ENCODE data around the gene CEP128. TPM values are rescaled to one million over a fixed set of nuclear protein-coding genes. Genes with fewer than 3 reads are reported as not detected.

CEP128 gene
- total RNA-seq, 2 experiments from 2014 or later, result 71.9 to 137 TPM

DNA sequence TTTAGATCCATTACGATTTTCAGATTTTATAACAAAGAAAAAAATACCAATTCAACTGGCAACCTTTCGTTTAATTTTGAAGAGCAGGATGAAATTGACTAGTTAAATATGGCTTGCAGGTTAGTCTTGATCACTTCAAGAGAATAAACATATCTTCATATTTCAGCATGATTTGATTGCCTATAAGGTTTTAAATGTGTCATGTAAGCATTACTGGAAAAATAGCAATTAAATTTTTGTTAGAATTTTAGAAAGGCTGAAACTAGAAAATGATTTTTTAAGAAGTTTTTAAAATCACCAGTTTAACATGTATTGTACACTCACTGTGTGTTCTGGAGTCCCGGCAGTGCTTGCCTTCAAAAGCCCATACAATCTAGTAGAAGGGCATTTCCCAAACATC lies 420.1 kb downstream of the CEP128 start:
- H3K27ac ChIP-seq (ENCODE audit: low read depth, low read length, poor library complexity, severe bottlenecking), result no peak overlapping the region
- H3K4me3 ChIP-seq (ENCODE audit: low read depth, low read length, poor library complexity, severe bottlenecking), result no peak overlapping the region
- ChIA-PET CTCF (ENCODE audit: unreplicated experiment) (no interaction called here), POLR2A (interaction anchor here (0.9 kb wide), 1 partner anchor 30 kb away, joined by 3 read pairs; no protein-coding TSS in a partner anchor)
- H2AFZ ChIP-seq (ENCODE audit: low read length), result no peak overlapping the region
- no peaks in the 10 kb centered on the region for H3K9me2 ChIP-seq (ENCODE audit: insufficient read depth, low read length)
- H4K20me1 ChIP-seq (ENCODE audit: insufficient read depth, low read length), result no peaks in the 10 kb centered on the region
- peaks cover 54% of the 10 kb centered on the region for H3K36me3 ChIP-seq (ENCODE audit: insufficient read depth, low read length)
- no peak overlapping the region for H3K4me2 ChIP-seq (ENCODE audit: low read length)
- no peaks in the 10 kb centered on the region for H3K9me3 ChIP-seq (ENCODE audit: low read length)
- BruUV-seq (replicated peaks), result no TSS peak
- no peaks in the 10 kb centered on the region for H3K79me2 ChIP-seq (ENCODE audit: insufficient read depth, low read depth, low read length)
- no peak for DNase-seq (ENCODE audit: low spot score)
- no peaks in the 10 kb centered on the region for H3K4me1 ChIP-seq (ENCODE audit: insufficient read depth, low read length, poor library complexity, severe bottlenecking)
- intact Hi-C loops (cut with micrococcal nuclease; ENCODE audit: unreplicated experiment), result no loop called here
- no peak for TF ChIP-seq EZH2phosphoT487 (IDR thresholded peaks at IDR 0.05; ENCODE audit: borderline replicate concordance, low read depth, low read length)
- TF ChIP-seq, protein P1, sequence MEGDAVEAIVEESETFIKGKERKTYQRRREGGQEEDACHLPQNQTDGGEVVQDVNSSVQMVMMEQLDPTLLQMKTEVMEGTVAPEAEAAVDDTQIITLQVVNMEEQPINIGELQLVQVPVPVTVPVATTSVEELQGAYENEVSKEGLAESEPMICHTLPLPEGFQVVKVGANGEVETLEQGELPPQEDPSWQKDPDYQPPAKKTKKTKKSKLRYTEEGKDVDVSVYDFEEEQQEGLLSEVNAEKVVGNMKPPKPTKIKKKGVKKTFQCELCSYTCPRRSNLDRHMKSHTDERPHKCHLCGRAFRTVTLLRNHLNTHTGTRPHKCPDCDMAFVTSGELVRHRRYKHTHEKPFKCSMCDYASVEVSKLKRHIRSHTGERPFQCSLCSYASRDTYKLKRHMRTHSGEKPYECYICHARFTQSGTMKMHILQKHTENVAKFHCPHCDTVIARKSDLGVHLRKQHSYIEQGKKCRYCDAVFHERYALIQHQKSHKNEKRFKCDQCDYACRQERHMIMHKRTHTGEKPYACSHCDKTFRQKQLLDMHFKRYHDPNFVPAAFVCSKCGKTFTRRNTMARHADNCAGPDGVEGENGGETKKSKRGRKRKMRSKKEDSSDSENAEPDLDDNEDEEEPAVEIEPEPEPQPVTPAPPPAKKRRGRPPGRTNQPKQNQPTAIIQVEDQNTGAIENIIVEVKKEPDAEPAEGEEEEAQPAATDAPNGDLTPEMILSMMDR (conservative IDR thresholded peaks at IDR 0.05; ENCODE audit: low read length), result no peak

DNA sequence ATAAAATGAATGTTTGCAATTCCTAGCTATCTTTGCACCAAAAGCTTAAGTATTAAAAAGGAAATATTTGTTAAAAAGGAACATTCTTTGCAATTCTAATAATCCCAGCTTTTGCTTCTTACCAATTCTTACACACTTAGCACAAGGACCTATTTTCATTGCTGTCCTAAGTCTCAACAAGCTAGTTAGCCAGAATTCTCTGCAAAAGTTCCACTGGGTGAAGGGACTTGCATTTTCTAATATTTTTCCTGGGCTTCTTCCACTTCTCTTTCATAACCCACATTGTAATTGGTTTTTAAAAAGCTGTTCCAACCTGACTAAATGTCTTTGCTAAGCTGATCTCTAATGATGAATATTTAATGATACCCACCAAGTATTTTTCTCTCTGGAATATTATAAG lies 422.5 kb downstream of the CEP128 start:
- Histone ChIP-seq H3K4me3 (ENCODE audit: low read depth, low read length, poor library complexity, severe bottlenecking) (no peak overlapping the region), H4K20me1 (ENCODE audit: insufficient read depth, low read length) (no peaks in the 10 kb centered on the region), H3K9me2 (ENCODE audit: insufficient read depth, low read length) (no peaks in the 10 kb centered on the region), H2AFZ (ENCODE audit: low read length) (no peak overlapping the region), H3K36me3 (ENCODE audit: insufficient read depth, low read length) (peaks cover 47% of the 10 kb centered on the region), H3K4me2 (ENCODE audit: low read length) (no peak overlapping the region), H3K27ac (ENCODE audit: low read depth, low read length, poor library complexity, severe bottlenecking) (no peak overlapping the region), H3K4me1 (ENCODE audit: insufficient read depth, low read length, poor library complexity, severe bottlenecking) (no peaks in the 10 kb centered on the region), H3K79me2 (ENCODE audit: insufficient read depth, low read depth, low read length) (no peaks in the 10 kb centered on the region), H3K9me3 (ENCODE audit: low read length) (no peaks in the 10 kb centered on the region)
- ChIA-PET POLR2A (interaction anchor here (0.7 to 1.0 kb wide), 2 partner anchors 15 to 30 kb away, joined by 3 to 4 read pairs; no protein-coding TSS in a partner anchor), CTCF (ENCODE audit: unreplicated experiment) (no interaction called here)
- DNase-seq (ENCODE audit: low spot score), result no peak
- no TSS peak for BruUV-seq (replicated peaks)
- TF ChIP-seq, protein P1 (conservative IDR thresholded peaks at IDR 0.05; ENCODE audit: low read length), result no peak
- TF ChIP-seq EZH2phosphoT487 (IDR thresholded peaks at IDR 0.05; ENCODE audit: borderline replicate concordance, low read depth, low read length), result no peak
- intact Hi-C loops (cut with micrococcal nuclease; ENCODE audit: unreplicated experiment), result no loop called here

DNA sequence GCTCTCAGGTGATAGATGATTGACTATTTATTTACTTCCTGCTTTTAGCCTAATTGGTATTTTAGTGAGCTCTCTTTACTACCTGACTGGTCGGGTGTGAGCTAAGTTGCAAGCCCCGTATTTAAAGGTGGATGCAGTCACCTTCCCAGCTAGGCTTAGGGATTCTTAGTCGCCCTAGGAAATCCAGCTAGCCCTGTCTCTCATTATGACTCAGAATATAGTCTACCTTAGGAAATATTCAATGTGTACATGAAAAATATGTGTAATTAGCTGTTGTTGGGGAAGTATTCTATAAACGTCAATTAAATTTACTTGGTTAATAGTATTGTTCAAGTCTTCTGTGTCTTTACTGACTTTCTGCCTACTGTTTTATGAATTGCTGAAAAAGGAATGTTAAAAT lies 423.4 kb downstream of the CEP128 start:
- H3K79me2 ChIP-seq (ENCODE audit: insufficient read depth, low read depth, low read length), result no peaks in the 10 kb centered on the region
- no peak overlapping the region for H3K27ac ChIP-seq (ENCODE audit: low read depth, low read length, poor library complexity, severe bottlenecking)
- DNase-seq (ENCODE audit: low spot score), result no peak
- TF ChIP-seq, protein P1 (conservative IDR thresholded peaks at IDR 0.05; ENCODE audit: low read length), result no peak
- H3K9me3 ChIP-seq (ENCODE audit: low read length), result no peaks in the 10 kb centered on the region
- H3K36me3 ChIP-seq (ENCODE audit: insufficient read depth, low read length), result peaks cover 39% of the 10 kb centered on the region
- ChIA-PET POLR2A (interaction anchor here (0.7 to 1.0 kb wide), 2 partner anchors 16 to 29 kb away, joined by 3 to 4 read pairs; no protein-coding TSS in a partner anchor), CTCF (ENCODE audit: unreplicated experiment) (no interaction called here)
- no peaks in the 10 kb centered on the region for H3K9me2 ChIP-seq (ENCODE audit: insufficient read depth, low read length)
- intact Hi-C loops (cut with micrococcal nuclease; ENCODE audit: unreplicated experiment), result no loop called here
- no peaks in the 10 kb centered on the region for H3K4me1 ChIP-seq (ENCODE audit: insufficient read depth, low read length, poor library complexity, severe bottlenecking)
- no peak overlapping the region for H3K4me2 ChIP-seq (ENCODE audit: low read length)
- no peak overlapping the region for H2AFZ ChIP-seq (ENCODE audit: low read length)
- no peak overlapping the region for H3K4me3 ChIP-seq (ENCODE audit: low read depth, low read length, poor library complexity, severe bottlenecking)
- no peaks in the 10 kb centered on the region for H4K20me1 ChIP-seq (ENCODE audit: insufficient read depth, low read length)
- no TSS peak for BruUV-seq (replicated peaks)

All from OCI-LY7 (cell line).